Keratinocyte (primary cell): Measurements from ENCODE around the gene ARHGEF25. TPM values are rescaled to one million over a fixed set of nuclear protein-coding genes. Genes with fewer than 3 reads are reported as not detected.

Experiments used
- DNase-seq: peaks from one replicate; pipeline ENCODE4 v3.0.0-alpha.2; 2011; ENCODE audit warnings: low read depth, missing footprints, low spot score
- FAIRE-seq: peaks from 2 replicates; lab custom pipeline; 2011; peaks lifted over from hg19 to GRCh38; lab: Jason Lieb, UNC
- H2AFZ ChIP-seq: 2 replicates; pipeline ENCODE4 v1.6.0; 2012; ENCODE audit warnings: low read length, control low read depth, inconsistent platforms; ENCODE audit not compliant: control insufficient read depth
- H3K27ac ChIP-seq: 2 replicates; pipeline ENCODE4 v1.5.1; 2011; ENCODE audit warnings: low read length; ENCODE audit not compliant: control insufficient read depth, insufficient read depth
- H3K27me3 ChIP-seq: 3 replicates; pipeline ENCODE4 v1.6.0; 2011; ENCODE audit warnings: low read length; ENCODE audit not compliant: control insufficient read depth, insufficient read depth; ENCODE audit errors: extremely low read depth
- H3K36me3 ChIP-seq, 2 experiments: 2 replicates in 1 of 2; 3 replicates in 1 of 2; pipeline ENCODE4 v1.5.1; 2011; ENCODE audit warnings: low read length in 2 of 2, mild to moderate bottlenecking in 1 of 2; ENCODE audit not compliant: control insufficient read depth in 2 of 2, insufficient read depth in 2 of 2; ENCODE audit errors: extremely low read depth in 1 of 2
- H3K4me1 ChIP-seq: 3 replicates; pipeline ENCODE4 v1.5.1; 2011; ENCODE audit warnings: low read length; ENCODE audit not compliant: control insufficient read depth, insufficient read depth; ENCODE audit errors: extremely low read depth
- H3K4me2 ChIP-seq: 3 replicates; pipeline ENCODE4 v1.6.0; 2011; ENCODE audit warnings: low read depth, low read length; ENCODE audit not compliant: control insufficient read depth, insufficient read depth; ENCODE audit errors: extremely low read depth
- H3K4me3 ChIP-seq, 3 experiments: fragments of 200-600 bp in 1 of 3; sonication (generic) in 1 of 3; 2 replicates in 2 of 3; 3 replicates in 1 of 3; pipeline ENCODE4 v1.5.1; 2011 to 2016; ENCODE audit warnings: low read length in 3 of 3, mild to moderate bottlenecking in 3 of 3, control low read depth in 2 of 3, inconsistent platforms in 1 of 3, low read depth in 1 of 3, mixed read lengths in 1 of 3, mixed run types in 1 of 3, moderate library complexity in 1 of 3; ENCODE audit not compliant: control insufficient read depth in 2 of 3, insufficient read depth in 2 of 3; ENCODE audit errors: extremely low read depth in 1 of 3
- H3K79me2 ChIP-seq: 2 replicates; pipeline ENCODE4 v1.6.0; 2012; ENCODE audit warnings: low read length; ENCODE audit not compliant: control insufficient read depth, insufficient read depth
- H3K9ac ChIP-seq: 3 replicates; pipeline ENCODE4 v1.6.0; 2011; ENCODE audit warnings: low read length; ENCODE audit not compliant: control insufficient read depth, insufficient read depth; ENCODE audit errors: extremely low read depth
- H3K9me1 ChIP-seq: 3 replicates; pipeline ENCODE4 v1.6.0; 2011; ENCODE audit warnings: low read length; ENCODE audit not compliant: control insufficient read depth, insufficient read depth; ENCODE audit errors: extremely low read depth
- H3K9me3 ChIP-seq: 2 replicates; pipeline ENCODE4 v1.5.1; 2012; ENCODE audit warnings: low read depth, low read length; ENCODE audit not compliant: control insufficient read depth
- H4K20me1 ChIP-seq: 3 replicates; pipeline ENCODE4 v1.6.0; 2011; ENCODE audit warnings: low read length; ENCODE audit not compliant: control insufficient read depth, insufficient read depth; ENCODE audit errors: extremely low read depth
- CTCF ChIP-seq, 3 experiments: IDR thresholded peaks in 1 of 3; conservative IDR thresholded peaks in 1 of 3; optimal IDR thresholded peaks in 1 of 3; 2 replicates in 2 of 3; 3 replicates in 1 of 3; pipeline versions ENCODE3 to v1.5.1; 2011; ENCODE audit warnings: low read length in 3 of 3, mild to moderate bottlenecking in 3 of 3, moderate library complexity in 2 of 3, control low read depth in 1 of 3, inconsistent platforms in 1 of 3; ENCODE audit not compliant: insufficient read depth in 2 of 3; ENCODE audit errors: extremely low read depth in 1 of 3
- EZH2 ChIP-seq: IDR thresholded peaks from one replicate; pipeline ENCODE4 v1.6.1; 2012; ENCODE audit warnings: inconsistent platforms, mild to moderate bottlenecking, low read length, moderate library complexity
- dilution Hi-C: fragments of 300-500 bp; cut with MboI; formaldehyde crosslinking; loops from one replicate; pipeline ENCODE4 v1.7.0; 2020; ENCODE audit warnings: low sequenced_read_pairs; ENCODE audit not compliant: extremely low pct_ligation_motif_present
- polyA plus RNA-seq, 5 experiments: library from polyadenylated mRNA; depleted of rRNA in 3 of 5; stranded (reverse) in 3 of 5; stranded (forward) in 1 of 5; unstranded in 1 of 5; fragments of >200 nt; gene quantifications; 1 replicate in 1 of 5; 2 replicates in 3 of 5; 3 replicates in 1 of 5; pipeline versions ENCODE4 v1.2.1 to v1.2.3, GENCODE V29; 2011 to 2012; ENCODE audit warnings: missing spikeins in 2 of 5, low read depth in 1 of 5, low replicate concordance in 1 of 5

The ARHGEF25 gene
- polyA plus RNA-seq, 1 donor (not counting 4 experiments of a cell fraction or from before 2014, with no cell fraction given), result 0.12 TPM

DNA sequence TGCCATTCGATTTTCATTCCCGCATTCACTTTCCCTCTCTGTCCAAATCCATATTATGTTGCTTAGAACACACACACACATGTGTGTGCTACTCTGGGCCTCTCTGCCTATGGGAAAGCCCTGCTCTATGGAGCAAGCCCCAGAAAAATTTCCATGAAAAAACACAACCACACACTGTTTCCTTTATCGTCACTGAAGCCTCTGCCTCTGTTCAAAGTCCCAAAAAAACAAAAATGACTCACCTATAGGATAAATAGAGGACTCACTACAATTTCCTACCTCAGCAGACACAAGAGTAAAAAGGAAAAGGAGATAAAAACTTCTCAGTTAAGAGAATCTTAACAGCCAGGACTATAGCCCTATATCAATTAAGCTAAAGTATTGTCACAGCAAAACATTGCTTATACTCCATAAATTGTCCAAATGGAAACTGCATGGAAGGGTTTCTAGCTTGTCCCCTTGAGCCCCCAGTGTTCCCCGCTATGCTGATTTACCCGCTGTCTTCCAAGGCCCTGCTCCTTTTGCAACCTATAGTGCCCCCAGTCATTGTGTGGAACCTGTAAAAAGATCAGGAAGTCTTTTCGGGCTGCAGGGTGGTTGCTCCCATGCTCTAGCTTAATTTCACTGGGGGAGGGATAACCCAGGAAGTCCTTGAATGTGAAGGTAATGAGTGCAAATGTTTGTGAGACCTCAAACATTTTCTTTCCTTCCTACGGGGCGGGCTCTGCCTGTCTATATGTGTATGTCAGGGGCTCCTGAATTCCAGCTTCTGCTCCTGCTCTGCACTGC is 31.4 kb upstream of the ARHGEF25 start:
- dilution Hi-C loops, result loop anchor here (10.0 to 25.0 kb wide), 2 partner anchors 55 to 157 kb away; partner anchors contain the start of genes AGAP2, B4GALNT1 and TSPAN31
- DNase-seq (no peak), FAIRE-seq (no peak)
- Histone ChIP-seq H3K4me1 (no peaks in the 10 kb centered on the region), H3K9me1 (no peaks in the 10 kb centered on the region), H3K27me3 (peaks cover 6% of the 10 kb centered on the region), H3K9me3 (no peaks in the 10 kb centered on the region), H3K4me3 (no peak overlapping the region), H3K36me3 (no peaks in the 10 kb centered on the region), H3K4me2 (no peak overlapping the region), H2AFZ (no peak overlapping the region), H3K9ac (no peak overlapping the region), H3K79me2 (no peaks in the 10 kb centered on the region), H4K20me1 (no peaks in the 10 kb centered on the region), H3K27ac (no peak overlapping the region)
- no peak for TF ChIP-seq EZH2
- no peak for TF ChIP-seq CTCF (optimal IDR thresholded peaks at IDR 0.05 in 1 of 3, IDR thresholded peaks at IDR 0.05 in 1 of 3, conservative IDR thresholded peaks at IDR 0.05 in 1 of 3; ENCODE audit: extremely low read depth in 1 of 3, insufficient read depth in 2 of 3, low read length in 3 of 3)

DNA sequence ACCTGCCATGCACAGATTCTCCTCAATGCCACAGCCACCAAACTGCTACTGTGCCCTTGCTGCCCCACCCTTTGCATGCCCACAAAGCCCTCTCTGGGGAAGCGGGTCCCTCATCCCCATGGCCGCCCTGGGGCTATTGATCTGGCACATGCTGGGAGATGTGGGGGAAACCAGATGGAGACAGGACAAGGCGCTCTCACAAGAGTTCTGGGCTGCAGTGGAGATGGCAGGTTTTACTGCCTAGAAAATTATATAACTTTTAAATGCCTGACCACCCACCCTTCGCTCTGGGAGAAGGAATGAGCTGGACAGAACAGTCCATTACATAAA is 30.8 kb upstream of the ARHGEF25 start:
- H3K27ac ChIP-seq, result no peak overlapping the region

More for the DNA sequence above, 30.8 kb upstream of the ARHGEF25 start:
- H3K4me2 ChIP-seq, result no peak overlapping the region
- H3K4me1 ChIP-seq, result no peaks in the 10 kb centered on the region
- TF ChIP-seq CTCF (optimal IDR thresholded peaks at IDR 0.05 in 1 of 3, IDR thresholded peaks at IDR 0.05 in 1 of 3, conservative IDR thresholded peaks at IDR 0.05 in 1 of 3; ENCODE audit: extremely low read depth in 1 of 3, insufficient read depth in 2 of 3, low read length in 3 of 3), result no peak
- TF ChIP-seq EZH2, result no peak
- no peak overlapping the region for H3K9ac ChIP-seq
- no peak overlapping the region for H2AFZ ChIP-seq
- no peaks in the 10 kb centered on the region for H3K9me3 ChIP-seq
- no peaks in the 10 kb centered on the region for H3K9me1 ChIP-seq
- no peaks in the 10 kb centered on the region for H3K79me2 ChIP-seq
- H3K27me3 ChIP-seq, result peaks cover 6% of the 10 kb centered on the region
- H3K4me3 ChIP-seq, result no peak overlapping the region
- no peaks in the 10 kb centered on the region for H3K36me3 ChIP-seq
- dilution Hi-C loops, result loop anchor here (25.0 kb wide), 1 partner anchor 157 kb away; the partner anchor contains the start of genes AGAP2 and TSPAN31
- no peaks in the 10 kb centered on the region for H4K20me1 ChIP-seq
- DNase-seq, result no peak
- FAIRE-seq, result no peak
